Rectal smooth muscle tissue (tissue), 1 donor: ENCODE measurements around the gene EREG.
"Not testable (repeated sequence)": the region's sequence is repeated elsewhere in the genome, so short reads cannot be mapped to it uniquely, and the experiment has no call there.

Experiments
- H3K27ac ChIP-seq: one replicate; pipeline ENCODE4 v1.7.0; 2013; ENCODE audit warnings: low read depth, low read length, inconsistent platforms
- H3K27me3 ChIP-seq: one replicate; pipeline ENCODE4 v1.7.0; 2013; ENCODE audit warnings: low read length; ENCODE audit not compliant: control insufficient read depth, insufficient read depth
- H3K36me3 ChIP-seq: one replicate; pipeline ENCODE4 v1.7.0; 2013; ENCODE audit warnings: low read length; ENCODE audit not compliant: control insufficient read depth, insufficient read depth
- H3K4me1 ChIP-seq: one replicate; pipeline ENCODE4 v1.7.0; 2013; ENCODE audit warnings: low read length; ENCODE audit not compliant: control insufficient read depth, insufficient read depth
- H3K4me3 ChIP-seq: one replicate; pipeline ENCODE4 v1.7.0; 2013; ENCODE audit warnings: low read length
- H3K9ac ChIP-seq: one replicate; pipeline ENCODE4 v1.7.0; 2013; ENCODE audit warnings: low read length

The EREG gene

GRCh38 chr4:74397748-74398426 lies 32.9 kb downstream of the EREG start:
- Histone ChIP-seq H3K9ac (no peak overlapping the region), H3K4me1 (no peaks in the 10 kb centered on the region), H3K4me3 (peak overlapping the region; percentile 53), H3K27ac (peak overlapping the region; percentile 11), H3K36me3 (no peaks in the 10 kb centered on the region), H3K27me3 (no peaks in the 10 kb centered on the region)

- not testable (repeated sequence) for H3K4me1 ChIP-seq
Observed at GRCh38 chr4:74398894-74399589, 34.1 kb downstream of the EREG start.

GRCh38 chr4:74400395-74400794 lies 35.5 kb downstream of the EREG start:
- no peak overlapping the region for H3K4me3 ChIP-seq
- H3K36me3 ChIP-seq, result no peaks in the 10 kb centered on the region
- H3K27me3 ChIP-seq, result no peaks in the 10 kb centered on the region
- no peak overlapping the region for H3K27ac ChIP-seq
- no peaks in the 10 kb centered on the region for H3K4me1 ChIP-seq
- H3K9ac ChIP-seq, result no peak overlapping the region

More at GRCh38 chr4:74398894-74399589, 34.1 kb downstream of the EREG start:
- not testable (repeated sequence) for H3K27me3 ChIP-seq, H3K36me3 ChIP-seq, H3K4me3 ChIP-seq, H3K9ac ChIP-seq, H3K27ac ChIP-seq

GRCh38 chr4:74402692-74403456 lies 37.9 kb downstream of the EREG start:
- Histone ChIP-seq H3K9ac (no peak overlapping the region), H3K27me3 (no peaks in the 10 kb centered on the region), H3K27ac (no peak overlapping the region), H3K4me1 (no peaks in the 10 kb centered on the region), H3K36me3 (no peaks in the 10 kb centered on the region), H3K4me3 (no peak overlapping the region)

GRCh38 chr4:74407891-74408290 lies 42.9 kb downstream of the EREG start:
- Histone ChIP-seq H3K36me3 (no peaks in the 10 kb centered on the region), H3K4me1 (no peaks in the 10 kb centered on the region), H3K4me3 (no peak overlapping the region), H3K27ac (no peak overlapping the region), H3K27me3 (no peaks in the 10 kb centered on the region), H3K9ac (no peak overlapping the region)

GRCh38 chr4:74408639-74409038 lies 43.7 kb downstream of the EREG start:
- no peaks in the 10 kb centered on the region for H3K4me1 ChIP-seq
- no peaks in the 10 kb centered on the region for H3K36me3 ChIP-seq
- H3K9ac ChIP-seq, result no peak overlapping the region
- H3K27ac ChIP-seq, result no peak overlapping the region
- no peaks in the 10 kb centered on the region for H3K27me3 ChIP-seq
- H3K4me3 ChIP-seq, result no peak overlapping the region

- no peaks in the 10 kb centered on the region for H3K36me3 ChIP-seq
- no peaks in the 10 kb centered on the region for H3K27me3 ChIP-seq
- H3K4me1 ChIP-seq, result no peaks in the 10 kb centered on the region
- H3K27ac ChIP-seq, result no peak overlapping the region
- H3K9ac ChIP-seq, result no peak overlapping the region
- no peak overlapping the region for H3K4me3 ChIP-seq
Observed at GRCh38 chr4:74410272-74410671, 45.3 kb downstream of the EREG start.

- no peaks in the 10 kb centered on the region for H3K4me1 ChIP-seq
- H3K36me3 ChIP-seq, result no peaks in the 10 kb centered on the region
- no peak overlapping the region for H3K9ac ChIP-seq
- no peaks in the 10 kb centered on the region for H3K27me3 ChIP-seq
- no peak overlapping the region for H3K4me3 ChIP-seq
- H3K27ac ChIP-seq, result no peak overlapping the region
Observed at GRCh38 chr4:74412225-74412624, 47.3 kb downstream of the EREG start.

- Histone ChIP-seq H3K36me3 (no peaks in the 10 kb centered on the region), H3K9ac (no peak overlapping the region), H3K27ac (no peak overlapping the region), H3K4me3 (no peak overlapping the region), H3K4me1 (no peaks in the 10 kb centered on the region), H3K27me3 (no peaks in the 10 kb centered on the region)
Observed at GRCh38 chr4:74413265-74413664, 48.3 kb downstream of the EREG start.

GRCh38 chr4:74414149-74414809 lies 49.3 kb downstream of the EREG start:
- Histone ChIP-seq H3K4me3 (no peak overlapping the region), H3K4me1 (no peaks in the 10 kb centered on the region), H3K9ac (no peak overlapping the region), H3K27ac (no peak overlapping the region), H3K27me3 (no peaks in the 10 kb centered on the region), H3K36me3 (no peaks in the 10 kb centered on the region)

- Histone ChIP-seq H3K4me1 (no peaks in the 10 kb centered on the region), H3K27ac (no peak overlapping the region), H3K4me3 (no peak overlapping the region), H3K9ac (no peak overlapping the region), H3K36me3 (no peaks in the 10 kb centered on the region), H3K27me3 (no peaks in the 10 kb centered on the region)
Observed at GRCh38 chr4:74415602-74416300, 50.8 kb downstream of the EREG start.
